GM10248 (cell line): Measurements from ENCODE around the gene CCR3.

ENCODE experiments used
- CTCF ChIA-PET: fragments of 300-600 bp; sonication (Branson Sonifier 250); formaldehyde crosslinking; extraction: SDS; loops from one replicate; lab custom pipeline; 2021; ENCODE audit warnings: antibody characterized with exemption; lab: Yijun Ruan, JAX
- POLR2A ChIA-PET: fragments of 350-650 bp; sonication (Branson Sonifier 250); formaldehyde crosslinking; extraction: SDS; loops from one replicate; lab custom pipeline; 2020; ENCODE audit warnings: antibody characterized with exemption; lab: Yijun Ruan, JAX
- DNase-seq: peaks from one replicate; pipeline ENCODE4 v3.0.0; 2012; ENCODE audit errors: extremely low spot score
- CTCF ChIP-seq: IDR thresholded peaks from 2 replicates; pipeline ENCODE4 v1.5.1; 2012; ENCODE audit warnings: mild to moderate bottlenecking, low read depth; ENCODE audit errors: extremely low read depth, missing control alignments, control extremely low read depth

CCR3 gene

GRCh38 chr3:46233194-46233593 is 9.1 kb upstream of the CCR3 start:
- POLR2A ChIA-PET: no interaction called here
- no peak for DNase-seq
- TF ChIP-seq CTCF: no peak
- CTCF ChIA-PET: interaction anchor here (0.9 to 1.9 kb wide), 2 partner anchors 10 to 255 kb away, joined by 3 to 5 read pairs; partner anchors contain the start of gene CCR3

- ChIA-PET CTCF (interaction anchor here (0.9 to 1.7 kb wide), 5 partner anchors 9 to 51 kb away, joined by 3 to 4 read pairs (median 3); no protein-coding TSS in a partner anchor), POLR2A (no interaction called here)
- no peak for TF ChIP-seq CTCF
- DNase-seq: no peak
These were observed 6.8 kb upstream of the CCR3 start for GRCh38 chr3:46235425-46235824.

DNA sequence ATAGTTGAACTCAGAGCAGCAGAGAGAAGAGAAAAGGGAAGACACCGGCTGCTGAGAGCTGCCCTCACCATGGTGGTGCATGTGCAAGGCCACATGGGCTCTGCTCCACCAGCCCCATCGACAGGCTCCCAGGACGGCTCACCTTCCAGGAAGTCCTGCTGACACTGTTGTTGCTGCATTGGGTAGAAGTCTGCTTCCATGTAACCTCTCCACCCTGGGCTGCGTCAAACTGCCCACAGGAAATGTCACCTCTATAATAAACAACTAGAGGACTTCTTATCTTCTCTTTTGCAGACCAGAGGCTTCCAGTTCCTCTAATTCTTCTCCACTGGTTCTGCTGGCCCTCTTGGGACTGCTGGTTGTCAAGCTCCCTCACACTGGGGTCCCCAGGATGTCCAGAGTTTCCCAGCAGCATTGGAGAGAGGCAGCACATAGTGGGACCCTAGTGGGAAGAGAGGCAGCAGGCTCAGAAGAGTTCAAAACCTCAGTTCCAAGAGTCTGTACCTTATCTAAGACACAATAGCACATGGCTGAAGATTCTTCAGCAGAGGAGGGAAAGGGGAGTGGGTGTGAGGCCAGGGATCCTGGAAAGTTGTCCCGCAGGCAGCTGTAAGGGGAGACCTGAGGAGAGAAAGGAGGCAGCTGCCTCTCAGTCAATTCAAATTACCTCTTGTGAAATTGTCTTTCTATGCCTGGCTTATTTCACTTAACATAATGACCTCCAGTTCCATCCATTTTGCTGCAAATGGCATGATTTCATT is 5.8 kb upstream of the CCR3 start:
- POLR2A ChIA-PET: no interaction called here
- DNase-seq: no peak
- TF ChIP-seq CTCF: no peak
- CTCF ChIA-PET: no interaction called here

DNA sequence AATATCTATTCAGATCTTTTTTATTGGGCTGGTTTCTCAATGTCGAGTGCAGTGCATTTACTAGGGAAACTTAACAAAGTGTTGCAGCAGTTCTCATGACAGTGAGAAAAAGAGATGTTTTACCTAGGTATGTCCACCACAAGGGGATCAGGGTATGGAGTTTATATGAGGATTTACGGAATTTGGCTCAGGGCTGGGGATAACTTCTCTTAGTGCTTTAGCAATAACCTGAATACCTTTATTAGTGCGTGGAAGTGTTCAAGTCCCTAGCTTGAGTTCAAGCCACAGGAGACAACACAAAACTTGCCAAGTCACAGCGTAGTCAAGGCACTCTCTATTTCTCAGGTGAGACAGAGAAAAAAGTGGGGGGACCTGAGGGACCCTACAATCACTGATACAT is 3.9 kb upstream of the CCR3 start:
- TF ChIP-seq CTCF: no peak
- ChIA-PET POLR2A (no interaction called here), CTCF (interaction anchor here (1.7 kb wide), 1 partner anchor 159 kb away, joined by 4 read pairs; no protein-coding TSS in a partner anchor)
- no peak for DNase-seq

DNA sequence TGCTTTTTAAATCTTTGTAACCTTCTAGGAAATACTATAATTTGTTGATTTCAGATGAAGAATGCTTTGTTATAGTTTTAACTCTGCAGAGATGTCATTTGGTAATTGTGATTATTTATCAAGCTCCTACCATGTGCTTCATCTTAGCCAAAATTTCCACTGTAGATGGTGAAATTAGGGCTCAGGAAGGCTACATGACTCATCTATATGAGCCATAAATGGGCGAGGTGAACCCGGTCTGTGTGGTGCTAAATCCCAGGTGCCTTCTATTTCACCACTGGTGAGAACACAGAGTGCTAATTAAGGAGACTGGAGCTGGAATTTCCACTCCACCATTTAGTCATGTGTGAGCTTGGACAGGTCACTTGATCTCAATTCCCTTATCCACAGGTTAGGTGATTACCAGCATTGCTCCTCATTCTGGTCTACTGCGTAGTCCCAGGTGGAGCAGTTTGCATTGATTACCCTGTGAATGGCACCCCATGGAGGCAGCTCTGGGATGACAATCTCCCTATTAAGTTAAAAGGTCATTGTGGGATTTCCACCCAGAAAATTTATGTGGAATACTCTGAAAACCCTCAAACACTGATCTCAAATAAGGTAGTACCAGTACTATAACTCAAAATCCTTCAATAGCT is 2.8 kb upstream of the CCR3 start:
- DNase-seq: no peak
- no peak for TF ChIP-seq CTCF
- ChIA-PET POLR2A (no interaction called here), CTCF (interaction anchor here (1.4 to 1.7 kb wide), 2 partner anchors 28 to 160 kb away, joined by 4 read pairs; no protein-coding TSS in a partner anchor)

GRCh38 chr3:46239952-46240351 is 2.3 kb upstream of the CCR3 start:
- POLR2A ChIA-PET: no interaction called here
- no peak for DNase-seq
- TF ChIP-seq CTCF: no peak
- CTCF ChIA-PET: interaction anchor here (1.4 kb wide), 1 partner anchor 27 kb away, joined by 4 read pairs; no protein-coding TSS in a partner anchor
